ENCODE data around the gene ALKBH7.

Gene ALKBH7

GRCh38 chr19:6373096-6373812 is 660 bp downstream of the ALKBH7 start:
- TF ChIP-seq ZFP30 (CRISPR knock-in tag; IDR thresholded peaks at IDR 0.05) (no peak), ESRRG (CRISPR knock-in tag; IDR thresholded peaks at IDR 0.05) (no peak), ZNF70 (CRISPR knock-in tag; IDR thresholded peaks at IDR 0.05) (no peak)
- ATAC-seq: peak; percentile 80

GRCh38 chr19:6373813-6374108 is 1.2 kb downstream of the ALKBH7 start:
- no peak for ATAC-seq
- no peak for TF ChIP-seq ESRRG (CRISPR knock-in tag; IDR thresholded peaks at IDR 0.05)
- no peak for TF ChIP-seq POU6F1 (CRISPR knock-in tag; IDR thresholded peaks at IDR 0.05; ENCODE audit: borderline replicate concordance, low read depth)
- TF ChIP-seq TCF4 (CRISPR knock-in tag; IDR thresholded peaks at IDR 0.05; ENCODE audit: borderline replicate concordance): no peak
- no peak for TF ChIP-seq TSHZ2 (CRISPR knock-in tag; IDR thresholded peaks at IDR 0.05)
- no peak for TF ChIP-seq ZFP30 (CRISPR knock-in tag; IDR thresholded peaks at IDR 0.05)
- no peak for TF ChIP-seq CSDC2 (CRISPR knock-in tag; IDR thresholded peaks at IDR 0.05)
- TF ChIP-seq SNAI2 (CRISPR knock-in tag; IDR thresholded peaks at IDR 0.05): no peak
- no peak for TF ChIP-seq ZC3H10 (CRISPR knock-in tag; IDR thresholded peaks at IDR 0.05)
- TF ChIP-seq ZNF70 (CRISPR knock-in tag; IDR thresholded peaks at IDR 0.05): no peak
- no peak for TF ChIP-seq ARNTL (CRISPR knock-in tag; IDR thresholded peaks at IDR 0.05; ENCODE audit: borderline replicate concordance, low read depth)
- TF ChIP-seq ISL1 (CRISPR knock-in tag; IDR thresholded peaks at IDR 0.05): no peak
- no peak for TF ChIP-seq CSRNP3 (CRISPR knock-in tag; IDR thresholded peaks at IDR 0.05)
- TF ChIP-seq PPARA (CRISPR knock-in tag; IDR thresholded peaks at IDR 0.05; ENCODE audit: borderline replicate concordance): no peak
- no peak for TF ChIP-seq PATZ1 (CRISPR knock-in tag; IDR thresholded peaks at IDR 0.05; ENCODE audit: borderline replicate concordance)
- no peak for TF ChIP-seq GLIS3 (CRISPR knock-in tag; IDR thresholded peaks at IDR 0.05)
- no peak for TF ChIP-seq ZNF8 (CRISPR knock-in tag; IDR thresholded peaks at IDR 0.05)
- no peak for TF ChIP-seq RARB (CRISPR knock-in tag; IDR thresholded peaks at IDR 0.05)
- no peak for TF ChIP-seq TOX (CRISPR knock-in tag; IDR thresholded peaks at IDR 0.05; ENCODE audit: borderline replicate concordance)
- no peak for TF ChIP-seq ZNF565 (CRISPR knock-in tag; conservative IDR thresholded peaks at IDR 0.05; ENCODE audit: low read depth)

- TF ChIP-seq ZNF565 (CRISPR knock-in tag; conservative IDR thresholded peaks at IDR 0.05; ENCODE audit: low read depth) (no peak), PATZ1 (CRISPR knock-in tag; IDR thresholded peaks at IDR 0.05; ENCODE audit: borderline replicate concordance) (no peak), ZFP3 (CRISPR knock-in tag; IDR thresholded peaks at IDR 0.05) (no peak), CSDC2 (CRISPR knock-in tag; IDR thresholded peaks at IDR 0.05) (no peak)
- no peak for ATAC-seq
Measured at GRCh38 chr19:6374161-6374709, 1.6 kb downstream of the ALKBH7 start.

Measured in SK-N-SH treated with all-trans-retinoic acid at 6 μM for 48 hours (cell line).